MCF 10A (cell line): ENCODE measurements around the gene POU2AF2. TPM values are rescaled to one million over a fixed set of nuclear protein-coding genes. Genes with fewer than 3 reads are reported as not detected.

Source experiments
- BruUV-seq: library from RNA; stranded (reverse); fragments of 400-500 nt; replicated peaks from 2 replicates; lab custom pipeline; 2021; lab: Mats Ljungman, UMichigan
- CTCF ChIA-PET: fragments of 300-600 bp; sonication (Branson Sonifier 250); formaldehyde crosslinking; extraction: SDS; loops from one replicate; lab custom pipeline; 2021; ENCODE audit warnings: antibody characterized with exemption, inconsistent platforms; lab: Yijun Ruan, JAX
- POLR2A ChIA-PET: fragments of 300-600, 350-650 bp; sonication (Branson Sonifier 250); formaldehyde crosslinking; extraction: SDS; loops from one replicate; lab custom pipeline; 2020; ENCODE audit warnings: antibody characterized with exemption, inconsistent platforms; lab: Yijun Ruan, JAX
- DNase-seq: peaks from one replicate; pipeline ENCODE4 v3.0.0-alpha.2; 2018; ENCODE audit not compliant: unreplicated experiment
- H3K27ac Mint-ChIP-seq: one replicate; pipeline ENCODE4 v1.8.0; 2022; ENCODE audit warnings: mild to moderate bottlenecking, low read depth, mixed read lengths; ENCODE audit not compliant: unreplicated experiment
- H3K27me3 Mint-ChIP-seq: one replicate; pipeline ENCODE4 v1.8.0; 2022; ENCODE audit warnings: mixed read lengths; ENCODE audit not compliant: insufficient read depth, unreplicated experiment
- H3K36me3 Mint-ChIP-seq: one replicate; pipeline ENCODE4 v1.8.0; 2022; ENCODE audit warnings: mild to moderate bottlenecking, moderate library complexity, mixed read lengths; ENCODE audit not compliant: insufficient read depth, unreplicated experiment
- H3K4me1 Mint-ChIP-seq: one replicate; pipeline ENCODE4 v1.8.0; 2022; ENCODE audit warnings: mixed read lengths; ENCODE audit not compliant: insufficient read depth, unreplicated experiment
- H3K4me3 Mint-ChIP-seq: one replicate; pipeline ENCODE4 v1.8.0; 2022; ENCODE audit warnings: mild to moderate bottlenecking, moderate library complexity, mixed read lengths; ENCODE audit not compliant: unreplicated experiment
- H3K9me3 Mint-ChIP-seq: one replicate; pipeline ENCODE4 v1.8.0; 2022; ENCODE audit warnings: mixed read lengths; ENCODE audit not compliant: unreplicated experiment
- CTCF ChIP-seq: fragments of 200-600 bp; IDR thresholded peaks from one replicate; pipeline ENCODE4 v1.8.0; 2022; ENCODE audit warnings: antibody characterized with exemption, mild to moderate bottlenecking; ENCODE audit not compliant: unreplicated experiment
- intact Hi-C: fragments of 100-400 bp; cut with micrococcal nuclease; formaldehyde crosslinking; loops from 2 replicates; pipeline ENCODE4 v1.14.1; 2022
- total RNA-seq: library from RNA; stranded (reverse); gene quantifications from 2 replicates; pipeline ENCODE4 v1.2.3, GENCODE V29; 2022

Gene POU2AF2
- total RNA-seq, 1 experiment from 2014 or later: not detected

GRCh38 chr11:111297696-111298095 lies 52.2 kb downstream of the POU2AF2 start:
- Mint-ChIP-seq H3K4me3 (no peak overlapping the region), H3K9me3 (no peaks in the 10 kb centered on the region), H3K36me3 (no peaks in the 10 kb centered on the region), H3K27me3 (peaks cover 12% of the 10 kb centered on the region), H3K4me1 (no peaks in the 10 kb centered on the region), H3K27ac (no peak overlapping the region)
- intact Hi-C loops: no loop called here
- no peak for TF ChIP-seq CTCF
- ChIA-PET CTCF (interaction anchor here (0.6 kb wide), 2 partner anchors 13 to 851 kb away, joined by 3 read pairs; no protein-coding TSS in a partner anchor), POLR2A (interaction anchor here (0.6 to 0.7 kb wide), 2 partner anchors 27 to 86 kb away, joined by 3 to 4 read pairs; no protein-coding TSS in a partner anchor)
- no peak for DNase-seq
- BruUV-seq: no TSS peak

GRCh38 chr11:111298413-111299100 lies 53.0 kb downstream of the POU2AF2 start, which contains the start of gene POU2AF3:
Gene POU2AF3 (plus strand): TSS chr11:111298546. CDS start chr11:111298582, 36 bp downstream.
- intact Hi-C loops: no loop called here
- no peak within 1 kb of the TSS for H3K27ac Mint-ChIP-seq
- H3K36me3 Mint-ChIP-seq: no peaks in the 10 kb centered on the region
- no peak for DNase-seq
- TF ChIP-seq CTCF: no peak
- ChIA-PET POLR2A (interaction anchor here (0.6 kb wide), 1 partner anchor 87 kb away, joined by 3 read pairs; no protein-coding TSS in a partner anchor), CTCF (interaction anchor here (0.6 to 1.0 kb wide), 2 partner anchors 14 to 147 kb away, joined by 3 read pairs; no protein-coding TSS in a partner anchor)
- H3K4me1 Mint-ChIP-seq: peaks cover 4% of the 10 kb centered on the region
- no TSS peak for BruUV-seq
- no peaks in the 10 kb centered on the region for H3K9me3 Mint-ChIP-seq
- no peak within 1 kb of the TSS for H3K4me3 Mint-ChIP-seq
- peaks cover 12% of the 10 kb centered on the region for H3K27me3 Mint-ChIP-seq

GRCh38 chr11:111299101-111300026 lies 53.8 kb downstream of the POU2AF2 start:
- TF ChIP-seq CTCF: peak; percentile 8
- no TSS peak for BruUV-seq
- H3K4me1 Mint-ChIP-seq: peaks cover 4% of the 10 kb centered on the region
- peaks cover 12% of the 10 kb centered on the region for H3K27me3 Mint-ChIP-seq
- H3K9me3 Mint-ChIP-seq: no peaks in the 10 kb centered on the region
- intact Hi-C loops: loop anchor here (5.0 kb wide), 1 partner anchor 128 kb away; no protein-coding TSS in a partner anchor
- CTCF ChIA-PET: interaction anchor here (1.0 kb wide), 1 partner anchor 146 kb away, joined by 3 read pairs; no protein-coding TSS in a partner anchor
- H3K27ac Mint-ChIP-seq: no peak overlapping the region
- no peak for DNase-seq
- no peaks in the 10 kb centered on the region for H3K36me3 Mint-ChIP-seq
- POLR2A ChIA-PET: no interaction called here
- no peak overlapping the region for H3K4me3 Mint-ChIP-seq
